Ovary (tissue), 3 donors: ENCODE results near the gene MALRD1.

ENCODE experiments used
- CTCF ChIP-seq, 3 donors: fragments of 450-650 bp in 2 of 3; fragments of 200-600 bp in 1 of 3; IDR thresholded peaks; one replicate each; pipeline versions ENCODE4 v1.5.1 to v1.8.0; 2016 to 2022; ENCODE audit warnings: antibody characterized with exemption in 3 of 3, mild to moderate bottlenecking in 1 of 3
- EP300 ChIP-seq: sonication (generic); formaldehyde crosslinking; IDR thresholded peaks from one replicate; pipeline ENCODE4 v1.6.1; 2017; ENCODE audit warnings: antibody characterized with exemption
- POLR2A ChIP-seq: fragments of 450-650 bp; IDR thresholded peaks from one replicate; pipeline ENCODE4 v1.6.1; 2017; ENCODE audit warnings: antibody characterized with exemption, mild to moderate bottlenecking, moderate library complexity
- donor health status: DM: no; HTN: no; CAD: no.

DNA sequence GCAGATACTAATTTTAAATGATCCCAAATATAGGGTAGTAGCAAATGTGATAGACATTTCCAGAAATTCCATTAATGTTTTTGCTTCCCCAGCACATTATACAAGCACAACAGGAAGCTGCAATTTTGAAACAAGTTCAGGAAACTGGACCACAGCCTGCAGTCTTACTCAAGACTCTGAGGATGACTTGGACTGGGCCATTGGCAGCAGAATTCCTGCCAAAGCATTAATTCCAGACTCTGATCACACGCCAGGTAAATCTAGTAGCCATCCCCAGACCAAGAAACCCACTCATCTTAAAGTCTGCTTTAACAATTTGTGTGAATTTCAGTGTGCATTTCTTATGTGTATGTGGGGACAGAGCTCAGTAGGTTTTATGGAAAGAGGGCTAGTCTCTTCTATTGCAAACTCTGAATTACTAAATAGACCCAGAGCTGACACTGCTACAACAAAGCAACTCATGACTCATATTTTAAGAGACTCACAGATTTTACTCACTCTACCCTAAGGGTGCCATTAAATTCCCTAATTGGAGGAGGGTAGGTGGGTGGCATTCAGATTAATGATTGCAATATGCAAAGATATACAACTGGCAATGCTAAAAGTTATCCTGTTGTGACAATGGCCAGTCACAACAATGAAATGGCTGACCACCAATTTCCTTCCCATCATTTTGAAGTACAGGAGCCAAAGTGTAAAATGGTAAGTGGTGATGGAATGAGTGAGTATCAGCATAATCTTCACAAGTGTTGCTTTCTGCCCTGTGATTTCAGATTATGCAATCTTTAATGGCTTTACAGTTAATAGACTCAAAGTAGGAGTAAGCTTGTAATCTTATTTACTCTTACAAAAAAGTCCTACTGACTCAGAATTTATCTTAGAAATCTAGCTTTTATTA, 450.0 kb downstream of the MALRD1 start:
- TF ChIP-seq EP300 (no peak), CTCF (IDR thresholded peaks at IDR 0.05) (no peak), POLR2A (no peak)
